ENCODE data around the gene UBR7.

Gene UBR7

DNA sequence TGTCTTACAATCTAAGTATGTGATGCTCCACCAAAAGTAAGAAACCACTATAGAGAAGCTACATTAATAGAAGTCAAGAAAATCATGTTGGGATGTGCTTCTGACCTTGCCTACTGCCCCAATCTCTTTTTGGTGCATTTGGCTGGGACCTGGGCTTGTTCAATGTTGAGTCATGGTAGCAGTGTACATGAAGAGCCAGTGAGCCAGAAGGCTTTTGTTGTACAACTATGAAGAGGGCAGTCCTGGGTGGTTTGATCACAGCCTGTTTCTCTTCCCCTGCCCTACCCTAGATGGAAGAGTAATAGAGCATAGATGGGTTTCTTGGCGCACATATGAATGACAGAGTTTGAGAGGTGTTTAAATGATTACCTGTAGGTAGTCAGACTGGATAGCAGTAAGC lies 56.4 kb downstream of the UBR7 start:
- no peak for DNase-seq

DNA sequence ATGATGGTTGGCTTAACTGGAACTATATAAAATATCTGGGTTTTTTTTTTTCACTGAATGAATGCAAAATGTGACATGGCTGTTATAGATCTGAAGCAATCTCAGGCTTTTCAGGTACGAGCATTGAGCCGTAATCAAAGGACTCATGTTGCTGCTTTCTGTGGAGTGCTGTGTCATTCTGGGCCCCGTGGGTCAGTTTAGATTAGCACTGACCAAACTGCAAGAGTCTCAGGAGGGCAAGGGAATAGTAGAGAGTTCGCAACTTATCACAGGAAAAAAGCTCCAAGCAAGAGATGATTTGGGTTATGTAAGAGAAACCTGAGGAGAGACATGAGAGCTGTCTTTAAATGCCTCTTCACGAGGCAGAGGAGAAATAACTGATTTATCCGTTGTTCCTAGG lies 59.1 kb downstream of the UBR7 start:
- DNase-seq, result no peak

DNA sequence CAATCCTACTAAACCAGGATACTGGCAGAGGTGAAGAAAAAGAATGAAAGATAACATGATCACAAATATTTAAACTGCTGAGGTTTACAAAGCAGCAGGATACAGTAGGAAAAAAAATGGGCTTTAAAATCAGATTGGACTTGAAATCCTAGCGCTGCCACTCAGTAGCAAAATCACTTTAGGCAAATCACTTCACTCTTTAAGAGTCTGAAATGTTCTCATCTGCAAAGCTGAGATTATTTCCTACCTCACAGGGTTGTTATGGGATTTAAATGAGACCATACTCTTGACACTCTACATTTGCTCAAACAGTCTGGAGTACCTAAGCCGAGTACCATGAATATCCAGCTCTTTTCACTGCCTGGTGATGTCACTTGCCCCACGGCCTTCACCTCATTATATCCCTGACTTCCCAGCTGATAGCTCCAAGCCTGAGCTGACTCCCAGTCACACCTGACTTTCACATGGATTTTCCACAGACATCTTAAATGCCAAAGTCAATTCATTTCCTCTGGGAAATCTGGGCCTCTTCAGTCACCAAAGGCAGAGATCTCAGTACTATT lies 60.2 kb downstream of the UBR7 start:
- DNase-seq, result no peak

DNA sequence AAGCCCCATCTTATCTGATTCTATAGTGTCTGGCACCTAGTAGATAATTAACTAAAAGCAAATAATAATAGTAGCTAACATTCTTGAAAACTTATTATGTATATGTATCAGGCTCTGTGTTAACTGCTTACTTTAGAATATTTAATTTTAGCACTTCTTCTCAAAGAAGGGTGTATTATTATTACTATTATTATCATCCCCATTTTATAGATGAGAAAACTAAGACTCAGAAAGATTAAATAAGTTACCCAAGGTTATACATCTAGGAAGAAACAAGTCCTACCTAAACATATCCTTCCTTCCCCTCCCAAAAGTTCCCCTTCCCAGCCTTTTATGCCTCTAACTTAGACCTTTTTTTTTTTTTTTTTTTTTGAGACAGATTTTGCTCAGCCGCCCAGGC lies 61.4 kb downstream of the UBR7 start:
- no peak for DNase-seq

DNA sequence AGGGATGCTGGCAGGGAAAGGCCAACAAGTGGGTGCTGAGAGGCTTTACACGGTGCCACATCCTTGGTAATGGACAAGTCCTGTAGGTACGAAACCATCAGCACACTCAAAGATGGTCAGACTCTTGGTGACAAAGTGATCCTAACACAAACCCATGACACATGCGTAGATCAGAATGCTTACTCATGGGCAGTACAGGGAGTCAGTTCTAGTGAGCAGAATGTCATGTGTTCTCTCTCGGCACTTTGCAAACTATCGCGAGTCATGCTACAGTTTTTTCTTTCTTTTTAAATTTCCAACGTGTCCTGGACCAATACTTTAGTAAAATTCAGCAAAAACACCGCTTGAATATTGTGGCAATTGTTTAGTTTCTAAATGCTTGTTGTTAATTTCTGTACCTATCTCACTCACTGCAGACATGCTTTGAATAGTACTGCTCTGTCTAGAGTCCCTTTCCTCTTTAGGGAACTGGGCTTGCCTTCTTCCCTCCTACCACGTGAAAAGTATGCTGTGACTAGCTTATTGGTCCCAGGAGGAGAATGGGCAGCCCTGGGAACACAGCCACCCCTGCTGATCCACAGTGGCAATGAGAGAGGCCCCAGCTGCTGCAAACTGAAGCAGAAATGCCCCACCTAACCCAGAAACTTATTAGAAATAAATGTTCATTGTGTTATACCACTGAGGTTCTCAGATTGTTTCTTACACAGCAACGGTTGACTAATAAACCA lies 62.4 kb downstream of the UBR7 start:
- DNase-seq, result no peak

DNA sequence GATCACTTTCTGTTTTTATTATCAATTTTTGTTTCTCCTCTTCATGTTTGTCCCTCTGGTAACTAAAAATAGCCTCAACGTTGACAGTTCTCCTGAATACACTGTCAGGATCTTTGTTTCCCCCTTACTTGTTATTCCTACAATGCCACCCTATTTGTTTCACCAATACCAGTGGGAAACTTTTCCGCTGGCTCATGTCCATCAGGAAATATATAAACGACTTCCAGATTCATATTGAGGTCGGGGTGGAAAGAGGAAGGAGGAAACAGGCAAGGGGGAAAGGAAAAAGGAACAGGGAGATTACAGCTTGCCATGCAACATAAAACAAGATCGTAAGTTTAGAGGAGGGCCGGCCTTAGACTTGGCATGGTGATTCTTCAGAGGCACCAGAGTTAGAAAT lies 64.1 kb downstream of the UBR7 start:
- no peak for DNase-seq

DNA sequence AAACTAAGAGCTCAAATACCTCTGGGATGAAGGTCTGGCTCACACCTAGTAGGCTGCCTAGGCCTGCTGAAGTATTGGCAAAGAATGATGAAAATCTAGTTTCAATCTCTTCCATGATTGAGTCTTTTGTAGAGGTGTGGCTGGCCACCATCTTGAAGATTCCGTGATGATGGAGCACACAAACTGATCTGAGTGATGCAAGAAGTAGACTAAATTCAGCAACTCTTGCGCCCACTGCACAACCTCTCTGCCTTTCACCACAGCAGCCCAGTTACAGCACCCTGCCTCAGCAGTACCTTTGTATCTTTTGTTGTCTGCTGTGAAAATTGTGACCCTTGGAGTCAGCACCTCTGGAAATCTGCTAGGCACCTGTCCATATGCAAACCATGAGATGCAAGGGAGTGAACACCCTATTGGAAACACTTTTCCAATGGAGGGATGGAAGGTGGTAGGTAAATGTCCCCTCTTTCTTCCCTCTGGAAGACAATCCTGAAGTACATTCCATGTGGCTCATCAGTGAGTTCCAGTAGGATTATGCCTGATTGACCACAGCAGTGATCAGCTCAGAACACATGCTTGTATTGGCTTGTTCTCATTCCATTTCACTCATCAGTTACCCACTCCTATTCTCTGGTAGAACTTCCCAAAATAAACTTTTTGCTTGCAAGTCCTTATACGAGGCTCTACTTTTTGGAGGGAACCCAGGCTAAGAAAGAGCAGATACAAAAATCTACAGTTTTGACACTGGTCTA lies 67.2 kb downstream of the UBR7 start:
- DNase-seq, result no peak

DNA sequence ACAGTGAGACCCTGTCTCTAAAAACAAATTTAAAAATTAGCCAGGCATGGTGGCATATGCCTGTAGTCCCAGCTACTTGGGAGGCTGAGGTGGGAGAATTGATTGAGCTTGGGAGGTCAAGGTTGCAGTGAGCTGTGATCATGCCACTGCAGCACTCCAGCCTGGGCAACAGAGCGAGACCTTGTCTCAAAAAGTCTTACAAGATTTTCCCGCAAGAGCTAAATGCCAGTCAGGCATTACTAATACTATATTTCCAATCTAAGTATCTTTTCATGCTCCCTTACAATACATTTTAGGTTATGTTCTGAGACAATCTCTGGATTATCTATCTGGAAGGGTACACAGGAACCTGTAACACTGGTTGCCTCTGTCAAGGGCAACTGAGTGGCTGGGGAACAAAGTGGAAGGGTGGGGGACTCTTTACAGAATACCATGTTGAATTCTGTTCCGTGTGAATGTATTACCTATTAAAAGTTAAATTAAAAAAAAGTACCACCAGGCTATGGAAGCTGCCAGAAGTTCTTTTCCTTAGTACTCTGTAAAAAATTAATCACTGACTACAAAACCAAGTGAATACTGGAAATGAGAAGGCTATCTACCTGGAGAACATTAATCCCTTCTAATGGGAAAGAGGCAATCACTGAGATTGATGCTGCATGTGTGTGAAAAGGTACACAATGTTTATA lies 69.1 kb downstream of the UBR7 start:
- DNase-seq, result no peak

Data from GDM1 (cell line).